NB4 (cell line): ENCODE results near the gene PDZRN3.

Experiments
- DNase-seq: peaks from one replicate; pipeline ENCODE4 v3.0.0; 2010; ENCODE audit warnings: low read depth
- H3K4me3 ChIP-seq: one replicate; pipeline ENCODE4 v1.5.1; 2011; ENCODE audit warnings: mild to moderate bottlenecking, low read depth, low read length, moderate library complexity
- MYC ChIP-seq: IDR thresholded peaks from 2 replicates; pipeline ENCODE4 v1.6.1; 2011; ENCODE audit warnings: low read depth, low read length
- POLR2A ChIP-seq: IDR thresholded peaks from 2 replicates; pipeline ENCODE4 v1.6.1; 2011; ENCODE audit warnings: mild to moderate bottlenecking; ENCODE audit not compliant: insufficient read length; ENCODE audit errors: extremely low read depth
- TF ChIP-seq, protein P1 (sequence below): IDR thresholded peaks from one replicate; pipeline ENCODE4 v1.5.1; 2012; ENCODE audit warnings: low read depth, low read length
- TF ChIP-seq, protein P2 (sequence below): IDR thresholded peaks from 2 replicates; pipeline ENCODE4 v1.6.1; 2011; ENCODE audit warnings: low read depth, low read length

The PDZRN3 gene

DNA sequence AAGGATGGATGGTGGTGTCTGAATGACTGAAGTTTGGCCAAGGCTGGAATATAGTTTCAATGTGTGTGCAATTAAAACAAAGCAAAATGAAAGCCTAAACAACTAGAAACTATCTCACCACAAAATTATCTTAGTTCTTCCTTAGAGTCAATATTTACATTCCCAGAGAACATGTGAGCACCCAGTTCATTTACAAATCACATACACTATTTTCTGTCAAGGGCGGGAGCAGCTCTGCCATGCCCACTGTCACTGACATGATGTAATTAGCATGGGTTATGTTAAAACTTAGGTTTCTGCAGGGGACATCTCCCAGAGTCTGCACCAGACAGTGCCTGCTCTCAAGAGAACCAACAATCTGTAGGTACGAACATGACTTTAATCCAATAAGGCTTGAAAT is 65.0 kb downstream of the PDZRN3 start:
- TF ChIP-seq MYC (no peak), POLR2A (no peak)
- TF ChIP-seq, protein P1, sequence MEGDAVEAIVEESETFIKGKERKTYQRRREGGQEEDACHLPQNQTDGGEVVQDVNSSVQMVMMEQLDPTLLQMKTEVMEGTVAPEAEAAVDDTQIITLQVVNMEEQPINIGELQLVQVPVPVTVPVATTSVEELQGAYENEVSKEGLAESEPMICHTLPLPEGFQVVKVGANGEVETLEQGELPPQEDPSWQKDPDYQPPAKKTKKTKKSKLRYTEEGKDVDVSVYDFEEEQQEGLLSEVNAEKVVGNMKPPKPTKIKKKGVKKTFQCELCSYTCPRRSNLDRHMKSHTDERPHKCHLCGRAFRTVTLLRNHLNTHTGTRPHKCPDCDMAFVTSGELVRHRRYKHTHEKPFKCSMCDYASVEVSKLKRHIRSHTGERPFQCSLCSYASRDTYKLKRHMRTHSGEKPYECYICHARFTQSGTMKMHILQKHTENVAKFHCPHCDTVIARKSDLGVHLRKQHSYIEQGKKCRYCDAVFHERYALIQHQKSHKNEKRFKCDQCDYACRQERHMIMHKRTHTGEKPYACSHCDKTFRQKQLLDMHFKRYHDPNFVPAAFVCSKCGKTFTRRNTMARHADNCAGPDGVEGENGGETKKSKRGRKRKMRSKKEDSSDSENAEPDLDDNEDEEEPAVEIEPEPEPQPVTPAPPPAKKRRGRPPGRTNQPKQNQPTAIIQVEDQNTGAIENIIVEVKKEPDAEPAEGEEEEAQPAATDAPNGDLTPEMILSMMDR, result no peak
- TF ChIP-seq, protein P2, sequence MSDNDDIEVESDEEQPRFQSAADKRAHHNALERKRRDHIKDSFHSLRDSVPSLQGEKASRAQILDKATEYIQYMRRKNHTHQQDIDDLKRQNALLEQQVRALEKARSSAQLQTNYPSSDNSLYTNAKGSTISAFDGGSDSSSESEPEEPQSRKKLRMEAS, result no peak
- no peak overlapping the region for H3K4me3 ChIP-seq
- no peak for DNase-seq

DNA sequence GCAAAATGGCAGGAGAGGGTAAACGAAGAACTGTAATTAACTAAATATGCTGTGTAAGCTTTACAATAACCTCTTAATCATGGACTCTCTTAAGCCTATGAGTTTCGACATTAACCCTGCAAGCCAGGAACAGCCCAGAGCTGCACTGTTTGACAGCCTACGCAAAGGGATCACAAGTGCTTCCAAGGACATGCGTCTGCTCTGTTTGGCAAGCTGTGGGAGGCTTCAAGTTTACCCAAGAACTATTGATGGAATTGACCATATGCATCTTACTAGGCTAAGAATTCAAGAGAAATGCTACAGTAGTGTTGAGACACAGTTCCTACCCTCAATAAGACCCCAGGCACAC is 66.0 kb downstream of the PDZRN3 start:
- DNase-seq, result no peak
- no peak overlapping the region for H3K4me3 ChIP-seq
- TF ChIP-seq, protein P2, result no peak
- TF ChIP-seq POLR2A (no peak), MYC (no peak)
- TF ChIP-seq, protein P1, result no peak

DNA sequence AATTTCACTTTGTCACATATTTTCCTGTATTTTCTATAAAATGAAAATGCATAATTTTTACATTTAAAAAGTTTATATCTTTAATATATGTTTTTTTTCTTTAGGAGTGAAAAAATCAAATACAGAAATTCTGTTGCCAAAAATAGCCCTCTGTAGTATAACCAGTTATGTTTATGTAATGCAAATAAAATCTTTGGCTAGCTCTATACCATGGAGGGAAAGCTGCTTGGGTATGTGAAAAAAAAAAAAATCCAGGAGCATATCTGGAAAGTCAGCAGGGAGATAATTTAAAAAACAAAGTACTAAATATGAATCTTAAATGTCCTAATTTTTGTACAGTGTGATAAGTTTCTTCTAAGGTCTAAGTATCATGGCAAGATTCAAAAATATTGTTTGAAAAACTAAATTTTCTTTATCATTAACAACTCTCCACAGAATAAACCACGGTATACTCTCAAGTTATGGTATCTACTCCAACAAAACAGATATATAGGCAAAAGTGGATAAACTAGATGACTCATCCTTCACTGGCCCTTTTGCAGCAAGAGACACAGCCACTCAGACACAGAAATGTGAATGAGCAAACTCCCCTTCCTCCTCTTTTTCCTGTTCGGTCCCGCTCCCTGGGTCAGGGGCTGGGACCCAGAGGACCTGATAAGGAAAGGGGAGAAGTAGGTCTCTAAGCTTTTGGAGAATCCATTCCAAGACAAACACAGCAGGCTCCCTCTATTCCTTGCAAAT is 66.6 kb downstream of the PDZRN3 start:
- no peak for DNase-seq
- TF ChIP-seq, protein P1, result no peak
- TF ChIP-seq MYC (no peak), POLR2A (no peak)
- TF ChIP-seq, protein P2, result no peak
- H3K4me3 ChIP-seq, result no peak overlapping the region

DNA sequence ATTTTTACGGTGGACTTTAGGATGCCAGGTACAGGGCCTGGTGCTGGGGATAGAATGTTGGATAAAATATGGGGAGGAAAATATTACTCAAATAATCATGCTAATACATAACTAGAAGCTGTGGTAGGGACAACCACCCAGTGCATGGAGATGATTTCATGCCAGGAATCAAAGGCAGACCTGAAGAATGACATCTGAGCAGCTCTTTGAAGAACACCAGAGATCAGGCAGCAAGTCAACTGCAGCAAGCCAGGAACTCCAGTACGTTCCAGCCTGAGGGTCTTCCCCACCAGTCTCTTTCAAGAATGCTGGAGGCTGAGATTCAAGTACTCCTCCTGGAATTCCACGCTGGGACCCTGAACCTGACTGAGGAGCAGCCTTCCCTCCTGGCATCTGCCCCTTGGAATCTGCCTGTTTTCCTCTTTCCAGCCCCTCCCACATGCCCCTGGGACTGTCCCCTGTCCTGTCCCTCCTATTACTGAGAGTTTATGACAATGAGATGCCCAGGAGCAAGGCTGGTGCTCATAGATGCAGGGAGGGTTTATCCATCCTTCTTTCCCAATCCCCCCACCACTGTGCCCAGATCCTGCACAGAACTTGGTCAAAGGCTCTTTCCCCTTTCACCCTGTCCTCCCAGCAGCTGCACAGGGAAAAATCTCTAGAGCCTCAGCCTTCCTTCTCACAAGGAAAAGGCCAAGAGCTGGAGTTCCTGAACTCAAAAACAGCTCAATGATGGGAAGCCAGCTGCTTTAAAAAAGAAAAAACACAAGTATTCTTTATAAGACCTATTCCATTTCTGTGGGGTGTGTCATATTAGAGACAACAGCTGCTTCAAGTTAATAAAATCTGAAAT is 68.0 kb downstream of the PDZRN3 start:
- H3K4me3 ChIP-seq, result no peak overlapping the region
- TF ChIP-seq POLR2A, result no peak
- TF ChIP-seq, protein P1, result no peak
- no peak for TF ChIP-seq MYC
- TF ChIP-seq, protein P2, result no peak
- DNase-seq, result no peak

DNA sequence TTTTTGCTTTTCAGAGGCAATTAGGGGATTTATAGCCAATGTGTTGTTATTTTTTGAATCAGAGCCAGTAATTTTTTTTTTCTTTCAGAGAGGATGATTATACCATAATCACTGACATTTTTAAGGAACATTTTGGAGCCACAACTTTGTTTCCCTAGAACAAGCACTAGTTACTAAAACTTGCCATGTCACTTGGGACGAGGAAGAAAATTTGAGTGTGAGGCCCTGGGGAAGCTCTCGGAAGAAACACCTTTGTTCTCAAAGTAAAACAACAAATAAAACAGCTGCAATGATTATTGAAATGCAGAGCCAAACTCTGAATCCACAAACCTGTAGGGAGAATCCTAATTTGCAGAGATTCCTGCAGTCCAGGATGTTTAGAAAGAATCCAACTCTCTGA is 69.7 kb downstream of the PDZRN3 start:
- DNase-seq, result no peak
- no peak overlapping the region for H3K4me3 ChIP-seq
- TF ChIP-seq, protein P1, result no peak
- TF ChIP-seq, protein P2, result no peak
- TF ChIP-seq POLR2A, result no peak
- TF ChIP-seq MYC, result no peak
